Naive thymus-derived CD4-positive, alpha-beta T cell (primary cell): Measurements from ENCODE around the gene CAMKMT. TPM values are rescaled to one million over a fixed set of nuclear protein-coding genes. Genes with fewer than 3 reads are reported as not detected.

Experiments
- ATAC-seq: fragments of 150-1000 bp; cut with Tn5 transposase; 2 replicates; pipeline ENCODE4 v1.10.0; 2021; ENCODE audit warnings: mild to moderate bottlenecking, moderate library complexity
- CTCF ChIA-PET: fragments of 350-600 bp; sonication (Branson Sonifier 250); formaldehyde crosslinking; loops from one replicate; lab custom pipeline; 2021; ENCODE audit warnings: antibody characterized with exemption; lab: Charles Lee
- POLR2A ChIA-PET: fragments of 350-600 bp; sonication (Branson Sonifier 250); formaldehyde crosslinking; loops from one replicate; lab custom pipeline; 2021; ENCODE audit warnings: antibody characterized with exemption, inconsistent platforms; lab: Charles Lee
- DNase-seq, 9 donors: peaks; one replicate each; pipeline versions ENCODE4 v3.0.0 to v3.0.0-alpha.2; 2020 to 2022; ENCODE audit warnings: mixed read lengths in 1 of 9
- H3K27ac ChIP-seq: one replicate; pipeline ENCODE4 v1.7.0; 2013; ENCODE audit warnings: mild to moderate bottlenecking, low read depth, low read length, moderate library complexity
- H3K27me3 ChIP-seq, 2 donors: one replicate each; pipeline ENCODE4 v1.7.0; 2013; ENCODE audit warnings: low read length in 2 of 2, mild to moderate bottlenecking in 2 of 2, moderate library complexity in 2 of 2; ENCODE audit not compliant: control insufficient read depth in 2 of 2, insufficient read depth in 2 of 2
- H3K36me3 ChIP-seq, 3 experiments: 1 replicate in 2 of 3; 2 replicates in 1 of 3; pipeline ENCODE4 v1.7.0; 2013; ENCODE audit warnings: low read length in 3 of 3, mild to moderate bottlenecking in 3 of 3, moderate library complexity in 1 of 3; ENCODE audit not compliant: insufficient read depth in 3 of 3, control insufficient read depth in 2 of 3
- H3K4me1 ChIP-seq, 2 donors: one replicate each; pipeline ENCODE4 v1.7.0; 2013; ENCODE audit warnings: low read length in 2 of 2, mild to moderate bottlenecking in 2 of 2, moderate library complexity in 1 of 2; ENCODE audit not compliant: control insufficient read depth in 2 of 2, insufficient read depth in 2 of 2
- H3K4me3 ChIP-seq: 2 replicates; pipeline ENCODE4 v1.7.0; 2013; ENCODE audit warnings: mild to moderate bottlenecking, low read length
- H3K9me3 ChIP-seq, 3 experiments: 1 replicate in 2 of 3; 2 replicates in 1 of 3; pipeline ENCODE4 v1.7.0; 2013; ENCODE audit warnings: low read length in 3 of 3; ENCODE audit not compliant: control insufficient read depth in 2 of 3
- H3K27ac Mint-ChIP-seq, 9 donors: one replicate each; pipeline ENCODE4 v1.8.0; 2020 to 2022; ENCODE audit warnings: mixed read lengths in 9 of 9, mild to moderate bottlenecking in 8 of 9, moderate library complexity in 5 of 9, inconsistent platforms in 2 of 9
- H3K27me3 Mint-ChIP-seq, 5 donors: one replicate each; pipeline ENCODE4 v1.8.0; 2021 to 2022; ENCODE audit warnings: mixed read lengths in 5 of 5, mild to moderate bottlenecking in 1 of 5
- H3K36me3 Mint-ChIP-seq, 5 donors: one replicate each; pipeline ENCODE4 v1.8.0; 2020 to 2022; ENCODE audit warnings: mixed read lengths in 5 of 5, mild to moderate bottlenecking in 3 of 5, inconsistent platforms in 1 of 5
- H3K4me1 Mint-ChIP-seq, 7 donors: one replicate each; pipeline ENCODE4 v1.8.0; 2020 to 2022; ENCODE audit warnings: mixed read lengths in 7 of 7, mild to moderate bottlenecking in 3 of 7, inconsistent platforms in 1 of 7
- H3K4me3 Mint-ChIP-seq, 10 donors: one replicate each; pipeline ENCODE4 v1.8.0; 2020 to 2022; ENCODE audit warnings: mild to moderate bottlenecking in 10 of 10, mixed read lengths in 10 of 10, moderate library complexity in 6 of 10, inconsistent platforms in 2 of 10
- H3K9me3 Mint-ChIP-seq, 11 donors: one replicate each; pipeline ENCODE4 v1.8.0; 2020 to 2022; ENCODE audit warnings: mixed read lengths in 11 of 11, mild to moderate bottlenecking in 4 of 11, inconsistent platforms in 1 of 11, moderate library complexity in 1 of 11
- intact Hi-C, 2 donors: fragments of 100-400 bp; cut with micrococcal nuclease; formaldehyde crosslinking; loops; one replicate each; pipeline ENCODE4 v1.15.1; 2023
- polyA plus RNA-seq, 2 donors: library from polyadenylated mRNA; unstranded; fragments of 300-500 nt; fragmentation: Illumina TruSeq; gene quantifications; one replicate each; pipeline ENCODE4 v1.2.3, GENCODE V29; 2021
- total RNA-seq, 6 experiments: library from RNA in 5 of 6; stranded (reverse) in 5 of 6; gene quantifications; 1 replicate in 5 of 6; 2 replicates in 1 of 6; pipeline ENCODE4 v1.2.3 and lab custom pipeline; 2021 to 2026

CAMKMT gene
- total and polyA plus RNA-seq, 7 experiments from 2014 or later = 11.1 to 20.8 (median 17.7) TPM

DNA sequence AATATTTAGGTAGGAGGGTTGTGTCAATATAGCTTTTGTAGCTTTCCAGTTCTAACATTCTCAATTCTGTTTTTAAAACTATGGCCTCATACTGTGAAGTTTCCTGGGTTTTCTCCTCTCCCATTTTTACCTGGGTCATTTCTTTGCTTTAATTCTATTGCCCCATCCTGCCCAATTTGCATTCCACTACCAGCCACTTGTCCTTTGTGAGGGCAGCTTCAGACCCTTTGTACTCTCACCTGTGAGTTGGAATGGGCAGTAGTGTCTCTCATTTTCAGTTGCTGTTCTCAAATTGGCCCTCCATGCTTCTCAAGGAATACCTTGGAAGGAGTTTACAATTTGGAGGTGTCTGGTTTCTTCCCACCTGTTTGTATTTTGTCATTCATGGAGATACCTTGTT lies 108.4 kb downstream of the CAMKMT start:
- DNase-seq (no peak), ATAC-seq (no peak)
- H3K9me3 Mint-ChIP-seq = peaks cover 0 to 17% (median 8%) of the 10 kb centered on the region in 11 donors
- Histone ChIP-seq H3K27me3 (no peaks in the 10 kb centered on the region), H3K4me1 (no peaks in the 10 kb centered on the region), H3K27ac (no peak overlapping the region), H3K9me3 (no peaks in the 10 kb centered on the region), H3K36me3 (no peaks in the 10 kb centered on the region), H3K4me3 (no peak overlapping the region)
- H3K36me3 Mint-ChIP-seq = peaks cover 0 to 9% (median 0%) of the 10 kb centered on the region in 5 donors
- H3K4me1 Mint-ChIP-seq = no peaks in the 10 kb centered on the region
- no peak overlapping the region for H3K27ac Mint-ChIP-seq
- H3K4me3 Mint-ChIP-seq = no peak overlapping the region
- ChIA-PET CTCF (no interaction called here), POLR2A (no interaction called here)
- H3K27me3 Mint-ChIP-seq = no peaks in the 10 kb centered on the region
- intact Hi-C loops = loop anchor here (10.0 kb wide), 3 partner anchors 335 to 1105 kb away; no protein-coding TSS in a partner anchor

DNA sequence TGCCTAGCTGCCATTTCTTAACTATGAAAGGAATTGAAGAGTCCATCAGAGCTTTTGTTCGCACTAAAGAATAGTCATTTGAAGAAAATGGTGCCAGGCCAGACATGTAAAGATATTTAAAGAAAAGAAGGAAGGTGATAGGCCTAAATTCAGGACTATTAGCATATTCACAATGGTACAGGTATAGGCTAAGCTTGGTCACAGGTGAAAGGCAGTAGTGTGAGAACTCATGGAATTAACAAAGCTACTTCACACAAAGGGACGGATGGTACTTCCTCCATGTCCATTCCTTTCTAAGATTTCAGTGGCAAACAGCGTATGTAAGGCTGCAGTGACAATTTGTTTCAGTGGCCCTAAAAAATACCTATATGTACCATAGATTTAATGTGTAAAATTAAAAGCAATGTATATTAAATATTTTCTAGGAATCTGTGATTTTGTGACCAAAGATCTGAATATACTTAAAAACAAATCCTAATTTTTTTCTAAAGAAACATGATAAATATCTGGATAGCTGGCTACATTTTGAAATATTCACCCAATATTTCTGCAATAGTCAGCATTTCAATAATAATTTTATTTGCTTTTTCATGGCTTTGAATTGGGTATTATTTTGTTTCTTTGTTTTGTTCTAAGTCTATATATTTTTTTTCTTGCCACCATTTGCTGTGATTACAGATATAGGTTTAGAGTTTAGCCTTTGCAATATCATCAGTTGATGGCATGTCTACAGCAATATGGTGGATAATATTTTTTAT lies 116.1 kb downstream of the CAMKMT start:
- H3K9me3 Mint-ChIP-seq = no peaks in the 10 kb centered on the region
- CTCF ChIA-PET = interaction anchor here (0.6 to 1.6 kb wide), 8 partner anchors 9 to 1435 kb away, joined by 3 to 7 read pairs (median 4); no protein-coding TSS in a partner anchor
- DNase-seq (no peak), ATAC-seq (no peak)
- peaks cover 0 to 3% (median 0%) of the 10 kb centered on the region in 5 donors for H3K36me3 Mint-ChIP-seq
- intact Hi-C loops = loop anchor here (5.0 to 10.0 kb wide), 4 partner anchors 311 to 1097 kb away; partner anchors contain the start of gene PPM1B (in 1 of the 2)
- Histone ChIP-seq H3K27me3 (no peaks in the 10 kb centered on the region), H3K27ac (no peak overlapping the region), H3K4me3 (no peak overlapping the region), H3K36me3 (no peaks in the 10 kb centered on the region), H3K4me1 (peaks cover 0 to 4% of the 10 kb centered on the region in 2 donors), H3K9me3 (no peaks in the 10 kb centered on the region)
- no peak overlapping the region for H3K27ac Mint-ChIP-seq
- POLR2A ChIA-PET = no interaction called here
- no peaks in the 10 kb centered on the region for H3K27me3 Mint-ChIP-seq
- H3K4me1 Mint-ChIP-seq = peaks cover 0 to 11% (median 6%) of the 10 kb centered on the region in 7 donors
- no peak overlapping the region for H3K4me3 Mint-ChIP-seq

DNA sequence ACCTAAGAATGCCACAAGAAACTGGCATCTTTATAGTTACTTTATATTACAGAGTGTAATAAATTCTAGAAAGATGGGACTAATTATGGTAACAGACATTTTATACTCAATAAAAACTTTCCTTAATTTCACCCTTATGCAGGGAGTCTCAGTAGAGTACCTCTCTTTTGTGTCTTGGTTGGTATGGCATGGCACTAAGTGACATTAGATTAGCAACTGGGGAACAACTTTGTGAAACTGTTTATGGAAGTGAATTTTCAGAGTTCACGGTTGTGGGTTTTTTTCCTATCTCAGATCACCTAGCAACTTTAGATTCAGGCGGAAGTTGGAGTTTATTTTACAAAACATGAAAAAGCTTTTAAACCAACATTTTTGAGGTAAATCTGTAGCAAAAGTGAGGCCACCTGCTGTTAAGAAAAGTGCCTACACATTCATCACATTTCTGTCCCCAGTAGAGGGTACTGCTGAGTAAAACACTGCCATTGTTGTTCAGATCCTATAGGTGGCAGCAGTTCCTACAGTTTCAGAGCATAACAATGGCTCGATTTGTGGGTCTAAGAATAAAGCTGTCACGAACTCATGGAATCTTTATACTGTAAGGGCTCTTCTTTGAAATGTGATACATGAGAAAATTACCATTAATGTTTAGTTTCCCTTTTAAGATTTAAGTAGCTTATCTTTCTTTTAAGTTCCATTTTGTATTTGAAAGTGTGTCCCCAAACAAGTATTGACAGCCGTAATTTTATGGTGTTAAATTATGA lies 117.6 kb downstream of the CAMKMT start:
- peaks cover 0 to 11% (median 6%) of the 10 kb centered on the region in 7 donors for H3K4me1 Mint-ChIP-seq
- Histone ChIP-seq H3K36me3 (no peaks in the 10 kb centered on the region), H3K4me1 (peaks cover 0 to 4% of the 10 kb centered on the region in 2 donors), H3K9me3 (no peaks in the 10 kb centered on the region), H3K4me3 (no peak overlapping the region), H3K27me3 (no peaks in the 10 kb centered on the region), H3K27ac (no peak overlapping the region)
- intact Hi-C loops = loop anchor here (1.0 to 10.0 kb wide), 9 partner anchors 117 to 1095 kb away; partner anchors contain the start of gene PPM1B (in 1 of the 2)
- peak in 8 of 9 donors; percentile 23 to 79 (median 68) for DNase-seq
- peak overlapping the region in 5 of 9 donors; percentile 5 to 55 (median 38) for H3K27ac Mint-ChIP-seq
- H3K27me3 Mint-ChIP-seq = no peaks in the 10 kb centered on the region
- no peaks in the 10 kb centered on the region for H3K9me3 Mint-ChIP-seq
- peaks cover 0 to 12% (median 4%) of the 10 kb centered on the region in 5 donors for H3K36me3 Mint-ChIP-seq
- H3K4me3 Mint-ChIP-seq = peak overlapping the region in 1 of 10 donors; percentile 8
- ChIA-PET POLR2A (no interaction called here), CTCF (interaction anchor here (0.7 to 1.6 kb wide), 13 partner anchors 11 to 1799 kb away, joined by 3 to 16 read pairs (median 3); partner anchors contain the start of genes CAMKMT and PREPL)
- ATAC-seq = peak; percentile 100

DNA sequence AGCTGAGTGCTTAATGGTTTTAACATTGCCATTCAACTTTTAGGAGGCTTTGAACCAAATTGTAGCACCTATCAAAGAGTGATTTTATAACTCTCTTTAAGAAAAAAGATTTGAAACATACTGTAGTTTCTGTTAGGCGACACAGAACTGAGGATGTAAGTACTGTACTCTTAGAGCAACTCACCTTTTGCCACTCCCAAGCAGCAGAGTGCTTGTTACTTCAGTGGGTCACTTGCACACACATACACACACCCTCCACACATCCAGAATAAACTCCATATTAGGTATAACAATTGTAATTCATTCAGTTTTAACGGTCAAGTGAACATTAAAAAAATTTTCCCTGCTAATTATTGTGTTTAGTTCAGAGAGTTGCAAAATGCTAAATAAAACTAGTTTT lies 118.3 kb downstream of the CAMKMT start:
- Histone ChIP-seq H3K27me3 (no peaks in the 10 kb centered on the region), H3K27ac (no peak overlapping the region), H3K9me3 (no peaks in the 10 kb centered on the region), H3K4me1 (peaks cover 0 to 4% of the 10 kb centered on the region in 2 donors), H3K4me3 (no peak overlapping the region), H3K36me3 (no peaks in the 10 kb centered on the region)
- no peak for DNase-seq
- Mint-ChIP-seq H3K4me1 (peaks cover 0 to 11% (median 6%) of the 10 kb centered on the region in 7 donors), H3K4me3 (no peak overlapping the region), H3K27ac (no peak overlapping the region), H3K36me3 (peaks cover 0 to 19% (median 9%) of the 10 kb centered on the region in 5 donors), H3K27me3 (no peaks in the 10 kb centered on the region), H3K9me3 (no peaks in the 10 kb centered on the region)
- CTCF ChIA-PET = interaction anchor here (0.7 to 1.6 kb wide), 12 partner anchors 11 to 1799 kb away, joined by 3 to 16 read pairs (median 4); partner anchors contain the start of genes CAMKMT and PREPL
- intact Hi-C loops = no loop called here
- POLR2A ChIA-PET = no interaction called here
- ATAC-seq = no peak

DNA sequence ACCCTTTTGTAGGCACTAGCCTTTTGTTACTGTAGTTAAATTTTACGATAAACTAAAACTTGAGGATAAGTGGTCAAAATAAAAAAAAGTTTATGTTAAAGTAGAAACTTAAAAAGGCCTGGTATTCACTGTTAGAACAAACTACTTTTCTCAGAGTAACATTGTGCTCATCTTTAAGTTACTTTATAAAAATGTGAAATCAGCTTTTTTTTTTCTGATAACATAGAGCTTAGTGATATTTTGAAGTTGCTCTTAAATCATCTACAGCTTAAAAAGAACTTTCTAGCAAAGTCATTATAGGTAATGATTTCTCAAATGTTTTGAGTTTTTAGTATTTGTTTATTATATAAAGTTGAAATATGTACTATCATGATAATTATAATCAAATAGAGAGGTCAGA lies 125.3 kb downstream of the CAMKMT start:
- Histone ChIP-seq H3K27me3 (no peaks in the 10 kb centered on the region), H3K9me3 (no peaks in the 10 kb centered on the region), H3K4me3 (no peak overlapping the region), H3K4me1 (no peaks in the 10 kb centered on the region), H3K27ac (no peak overlapping the region), H3K36me3 (no peaks in the 10 kb centered on the region)
- POLR2A ChIA-PET = no interaction called here
- intact Hi-C loops = no loop called here
- Mint-ChIP-seq H3K4me3 (no peak overlapping the region), H3K36me3 (peaks cover 0 to 30% (median 21%) of the 10 kb centered on the region in 5 donors), H3K27me3 (no peaks in the 10 kb centered on the region), H3K4me1 (no peaks in the 10 kb centered on the region), H3K9me3 (no peaks in the 10 kb centered on the region), H3K27ac (no peak overlapping the region)
- no peak for DNase-seq
- ATAC-seq = no peak
- CTCF ChIA-PET = no interaction called here

DNA sequence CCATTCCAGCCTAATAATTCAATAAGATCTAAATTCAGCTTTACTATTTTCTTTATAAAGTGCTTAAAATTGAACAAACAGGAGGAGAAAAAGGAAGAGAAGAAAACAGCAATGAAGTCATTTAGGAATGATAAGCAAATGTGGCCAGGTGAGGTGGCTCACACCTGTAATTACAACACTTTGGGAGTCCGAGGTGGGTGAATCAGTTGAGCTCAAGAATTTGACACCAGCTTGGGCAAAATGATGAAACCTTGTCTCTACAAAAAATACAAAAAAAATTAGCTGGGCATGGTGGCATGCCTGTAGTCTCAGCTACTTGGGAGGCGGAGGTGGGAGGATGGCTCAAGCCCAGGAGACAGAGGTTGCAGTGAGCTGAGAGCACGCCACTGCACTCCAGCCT lies 129.0 kb downstream of the CAMKMT start:
- H3K27me3 Mint-ChIP-seq = no peaks in the 10 kb centered on the region
- no peak overlapping the region for H3K27ac Mint-ChIP-seq
- H3K9me3 ChIP-seq = no peaks in the 10 kb centered on the region
- no peak overlapping the region for H3K4me3 ChIP-seq
- H3K27me3 ChIP-seq = no peaks in the 10 kb centered on the region
- H3K27ac ChIP-seq = no peak overlapping the region
- no peaks in the 10 kb centered on the region for H3K4me1 ChIP-seq
- ATAC-seq (no peak), DNase-seq (no peak)
- no peaks in the 10 kb centered on the region for H3K9me3 Mint-ChIP-seq
- H3K4me3 Mint-ChIP-seq = no peak overlapping the region
- H3K36me3 Mint-ChIP-seq = peaks cover 0 to 12% (median 7%) of the 10 kb centered on the region in 5 donors
- no peaks in the 10 kb centered on the region for H3K4me1 Mint-ChIP-seq
- CTCF ChIA-PET = interaction anchor here (2.3 kb wide), 1 partner anchor 11 kb away, joined by 8 read pairs; no protein-coding TSS in a partner anchor
- no peaks in the 10 kb centered on the region for H3K36me3 ChIP-seq
- POLR2A ChIA-PET = no interaction called here
- intact Hi-C loops = no loop called here
